Lung microvascular endothelial cell (primary cell): ENCODE results near the gene MLXIP. TPM values are rescaled to one million over a fixed set of nuclear protein-coding genes. Genes with fewer than 3 reads are reported as not detected.
A peak's percentile ranks its signal among the peaks of the same experiment; 100 is the strongest.

Experiments used
- DNase-seq, 2 donors: peaks; one replicate each; pipeline versions ENCODE4 v3.0.0 to v3.0.0-alpha.2; 2010; ENCODE audit warnings: low read depth in 2 of 2
- total RNA-seq: library from RNA; depleted of rRNA; stranded (reverse); fragments of >200 nt; gene quantifications from 2 replicates; pipeline ENCODE4 v1.2.1, GENCODE V29; 2014

The MLXIP gene
- total RNA-seq, 1 donor from 2014 or later = 20.0 TPM

DNA sequence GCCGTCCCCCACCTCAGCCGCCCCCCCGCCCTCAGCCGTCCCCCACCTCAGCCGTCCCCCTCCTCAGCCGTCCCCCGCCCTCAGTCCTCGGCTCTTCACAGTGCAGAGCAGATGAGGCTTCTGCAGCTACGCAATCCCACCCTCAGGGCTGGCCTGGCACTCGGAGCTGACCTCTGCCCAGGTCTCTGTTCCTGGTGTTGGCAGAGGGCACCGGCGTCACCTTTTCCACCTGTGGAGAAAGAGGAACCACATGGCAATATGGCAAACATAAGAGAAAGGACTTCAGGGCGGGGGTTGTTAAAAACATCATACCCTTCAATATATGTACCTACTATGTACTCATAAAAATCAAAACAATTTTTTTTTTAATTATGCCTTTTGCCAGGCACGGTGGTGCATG lies 45.8 kb downstream of the MLXIP start:
- DNase-seq = no peak

DNA sequence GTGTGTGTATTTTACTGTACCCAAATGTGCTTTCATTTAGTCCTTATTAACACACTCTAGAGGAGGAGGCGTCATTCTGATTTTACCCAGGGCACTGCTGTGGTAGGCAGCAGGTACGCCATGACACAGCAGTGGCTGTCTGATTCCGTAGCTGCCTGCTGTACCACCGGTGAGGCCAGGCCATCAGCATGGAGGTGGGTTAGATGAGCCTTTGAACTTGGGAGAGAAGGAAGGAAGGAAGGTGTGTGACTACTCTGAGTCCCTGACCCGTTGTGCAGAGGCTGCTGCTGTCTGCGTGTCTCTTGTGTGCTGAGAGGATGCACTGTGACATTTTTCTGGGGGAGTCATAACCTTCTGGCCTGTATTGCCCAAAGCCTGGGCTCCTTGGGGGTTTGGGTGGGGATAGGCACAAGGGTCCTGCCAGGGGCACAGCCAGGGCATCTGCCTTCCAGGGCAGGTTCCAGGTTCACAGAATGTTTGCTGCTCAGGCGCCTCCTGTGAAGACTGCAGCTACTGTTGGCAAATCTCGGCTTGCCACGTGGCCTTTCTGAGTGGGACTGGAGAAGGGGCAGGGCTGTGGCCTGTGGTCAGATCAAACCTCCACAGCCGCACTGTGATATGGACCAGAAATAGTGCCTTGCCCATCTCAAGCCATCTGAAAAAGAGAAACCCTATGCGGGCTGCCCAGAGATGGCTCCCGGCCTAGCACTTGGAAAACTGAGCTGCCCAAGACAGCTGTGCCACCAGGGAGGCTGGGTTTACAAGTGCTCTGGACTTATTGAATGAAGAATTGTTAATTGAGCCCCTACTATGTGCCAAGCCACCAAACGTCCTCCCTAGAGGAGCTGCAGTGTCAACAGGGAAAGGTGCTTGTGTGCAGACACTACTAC lies 47.1 kb downstream of the MLXIP start:
- DNase-seq = no peak

DNA sequence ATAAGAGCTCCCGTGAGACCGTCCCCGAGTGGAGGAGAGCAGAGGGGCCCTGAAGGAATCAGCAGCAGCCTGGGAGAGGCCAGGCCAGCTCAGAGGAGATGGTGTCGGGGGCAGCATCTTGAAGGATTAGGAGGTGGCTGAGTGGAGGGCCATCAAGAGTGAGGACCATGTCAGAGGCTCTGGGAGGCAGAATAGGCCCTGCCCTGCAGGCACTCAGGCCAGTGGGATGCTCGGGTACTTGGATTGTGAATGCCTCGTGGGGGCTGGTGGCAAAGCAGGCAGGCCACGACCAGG lies 47.7 kb downstream of the MLXIP start:
- no peak for DNase-seq

DNA sequence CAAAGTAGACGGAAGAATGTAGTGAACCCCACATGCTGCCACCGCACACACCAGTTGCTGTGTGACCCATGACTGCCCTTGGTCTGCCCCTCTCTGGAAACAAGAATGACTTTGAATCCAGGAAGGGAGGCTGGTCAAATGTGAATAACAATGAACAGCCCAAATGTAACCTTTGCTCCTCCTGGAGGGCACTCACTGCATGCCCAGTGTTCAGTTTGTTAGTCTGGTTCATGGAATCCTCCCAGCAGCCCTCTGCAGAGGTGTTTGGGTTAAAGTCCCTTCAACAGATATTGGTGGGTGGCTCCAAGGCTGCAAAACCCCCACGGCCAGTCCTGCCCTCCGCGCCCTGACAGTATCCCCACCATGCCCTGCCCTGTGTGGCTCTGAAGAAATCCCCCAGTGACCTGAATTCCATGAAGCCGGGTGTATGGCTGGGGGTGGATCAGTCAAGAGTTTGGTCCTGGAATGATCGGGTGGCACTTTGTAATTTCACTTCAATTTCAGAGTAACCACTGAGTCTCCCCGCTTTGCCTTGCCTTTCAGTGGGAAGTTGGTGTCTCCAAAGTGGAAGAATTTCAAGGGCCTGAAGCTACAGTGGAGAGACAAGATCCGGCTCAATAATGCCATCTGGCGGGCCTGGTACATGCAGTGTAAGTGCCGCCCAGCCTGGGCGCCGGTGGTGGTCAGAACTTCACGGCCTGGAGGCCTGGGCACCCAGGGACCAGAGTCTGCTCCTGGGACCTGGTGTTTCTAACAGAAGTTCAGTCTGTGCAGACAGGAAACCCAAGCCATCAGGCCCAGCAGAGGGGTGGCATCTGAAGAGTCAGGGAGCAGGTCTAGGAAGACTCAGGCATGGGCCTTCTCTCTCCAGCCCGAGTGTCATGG lies 48.4 kb downstream of the MLXIP start:
- DNase-seq = peak in 1 of 2 donors; percentile 44

DNA sequence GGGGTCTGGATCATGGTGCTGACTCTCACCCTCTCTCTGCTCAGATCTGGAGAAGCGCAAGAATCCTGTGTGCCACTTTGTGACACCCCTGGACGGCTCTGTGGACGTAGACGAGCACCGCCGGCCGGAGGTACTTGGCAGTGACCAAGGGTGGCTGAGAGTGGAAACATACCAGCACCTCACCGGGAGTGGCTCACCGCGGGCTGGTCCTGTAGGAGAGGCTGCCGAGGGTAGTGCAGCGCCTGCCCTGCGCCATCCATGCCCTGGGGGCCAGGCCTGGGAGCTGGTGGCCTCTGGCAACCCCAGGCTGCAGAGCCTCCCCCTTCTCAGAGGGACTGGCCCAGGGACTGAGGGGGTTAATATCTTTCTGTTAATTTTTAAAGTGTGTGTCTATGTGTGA lies 49.3 kb downstream of the MLXIP start:
- no peak for DNase-seq

DNA sequence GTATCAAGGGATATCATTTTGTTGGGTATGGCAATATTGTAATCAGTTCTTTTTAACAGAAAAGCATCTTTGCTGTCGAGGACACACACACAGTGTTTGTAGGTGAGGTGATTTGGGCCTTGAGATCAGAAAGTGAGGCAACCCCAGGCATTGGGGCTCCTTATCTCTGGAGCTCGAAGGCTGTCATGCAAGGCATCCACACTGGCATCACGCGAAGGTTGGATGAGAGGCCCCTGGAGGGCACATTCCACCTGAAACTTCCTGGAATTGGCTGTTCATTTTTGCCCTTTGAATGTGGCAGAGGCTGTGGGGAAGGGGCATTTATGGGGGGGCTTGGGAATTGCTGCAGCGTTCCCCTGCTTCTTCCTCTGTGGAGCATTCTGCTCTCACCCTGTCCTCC lies 49.9 kb downstream of the MLXIP start:
- no peak for DNase-seq

DNA sequence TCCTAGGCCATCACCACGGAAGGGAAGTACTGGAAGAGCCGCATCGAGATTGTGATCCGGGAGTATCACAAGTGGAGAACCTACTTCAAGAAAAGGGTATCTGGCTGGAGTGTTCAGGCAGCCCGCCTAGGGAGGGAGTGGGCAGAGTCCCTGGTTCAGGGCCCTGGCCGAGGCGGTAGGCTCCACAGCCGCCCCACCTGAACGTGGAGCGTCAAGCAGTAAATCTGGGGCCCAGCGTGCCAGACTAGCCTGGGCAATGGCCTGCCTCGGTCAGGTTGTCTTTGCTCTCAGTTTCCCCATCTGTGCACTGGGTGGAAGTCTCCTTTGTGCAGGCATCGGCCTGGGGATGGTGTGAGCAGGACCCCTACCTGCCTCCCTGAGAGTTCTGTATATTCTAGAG lies 50.6 kb downstream of the MLXIP start:
- DNase-seq = no peak

DNA sequence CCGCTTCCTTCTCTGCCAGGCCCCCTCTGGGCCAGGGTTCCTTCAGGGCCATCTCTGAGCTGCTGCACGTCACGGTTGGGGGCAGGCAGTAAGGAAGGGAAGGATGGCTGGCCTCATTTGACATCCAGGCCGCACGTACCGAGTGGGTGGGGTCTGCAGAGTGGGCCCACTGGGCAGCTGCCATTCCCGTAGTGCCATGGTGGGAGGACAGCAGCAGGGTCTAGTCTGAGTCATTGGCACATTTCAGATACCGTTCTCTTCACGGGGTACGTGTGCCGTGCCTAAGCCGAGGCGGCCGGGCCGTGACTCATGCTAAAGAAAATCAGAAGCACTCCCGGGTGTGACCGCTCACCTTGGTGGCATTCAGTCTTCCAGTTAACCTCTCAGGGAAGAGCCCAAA lies 51.6 kb downstream of the MLXIP start:
- DNase-seq = peak in 1 of 2 donors; percentile 33

DNA sequence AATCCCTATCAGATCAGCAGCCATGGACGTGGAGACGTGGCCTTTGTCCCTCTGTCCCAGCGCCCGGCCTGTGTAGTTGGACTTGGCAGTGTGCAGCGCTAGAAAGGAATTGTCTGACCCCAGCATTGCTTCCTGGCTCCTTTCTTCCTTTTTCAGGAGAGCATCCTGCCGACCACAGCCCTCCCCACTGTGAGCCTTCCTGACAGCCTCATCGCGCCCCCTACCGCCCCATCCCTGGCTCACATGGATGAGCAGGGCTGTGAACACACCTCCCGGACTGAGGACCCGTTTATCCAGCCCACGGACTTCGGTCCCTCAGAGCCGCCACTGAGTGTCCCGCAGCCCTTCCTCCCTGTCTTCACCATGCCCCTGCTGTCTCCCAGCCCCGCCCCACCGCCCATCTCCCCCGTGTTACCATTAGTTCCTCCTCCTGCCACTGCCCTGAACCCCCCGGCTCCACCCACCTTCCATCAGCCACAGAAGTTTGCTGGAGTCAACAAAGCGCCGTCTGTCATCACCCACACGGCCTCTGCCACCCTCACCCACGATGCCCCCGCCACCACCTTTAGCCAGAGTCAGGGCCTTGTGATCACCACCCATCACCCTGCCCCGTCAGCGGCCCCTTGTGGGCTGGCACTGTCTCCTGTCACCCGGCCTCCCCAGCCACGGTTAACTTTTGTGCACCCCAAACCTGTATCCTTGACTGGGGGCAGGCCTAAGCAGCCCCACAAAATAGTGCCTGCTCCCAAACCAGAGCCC lies 54.8 kb downstream of the MLXIP start:
- peak in 1 of 2 donors; percentile 84 for DNase-seq

DNA sequence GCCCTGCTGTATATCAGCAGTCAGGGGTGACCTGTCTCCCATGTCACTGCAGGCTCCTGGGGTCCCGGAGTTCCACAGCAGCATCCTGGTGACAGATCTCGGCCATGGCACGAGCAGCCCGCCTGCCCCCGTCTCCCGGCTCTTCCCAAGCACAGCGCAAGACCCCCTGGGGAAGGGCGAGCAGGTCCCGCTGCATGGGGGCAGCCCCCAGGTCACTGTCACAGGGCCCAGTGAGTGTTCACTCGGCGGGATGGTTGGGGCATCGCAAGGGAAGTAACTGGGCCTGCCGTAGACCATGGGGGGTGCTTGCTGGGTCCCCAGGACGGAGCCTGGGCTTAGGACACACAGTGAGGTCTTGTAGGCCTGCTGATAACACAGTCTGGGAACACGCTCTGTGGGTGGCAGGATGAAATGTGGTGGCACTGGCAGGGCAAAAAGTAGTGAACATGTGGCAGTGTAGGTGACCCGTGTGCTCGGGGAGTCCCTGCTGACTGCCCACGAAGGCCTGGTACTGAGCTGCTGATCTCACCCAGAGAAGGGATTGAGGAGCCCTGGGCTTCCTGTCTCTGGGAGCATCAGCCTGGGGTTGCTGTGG lies 57.0 kb downstream of the MLXIP start:
- no peak for DNase-seq

DNA sequence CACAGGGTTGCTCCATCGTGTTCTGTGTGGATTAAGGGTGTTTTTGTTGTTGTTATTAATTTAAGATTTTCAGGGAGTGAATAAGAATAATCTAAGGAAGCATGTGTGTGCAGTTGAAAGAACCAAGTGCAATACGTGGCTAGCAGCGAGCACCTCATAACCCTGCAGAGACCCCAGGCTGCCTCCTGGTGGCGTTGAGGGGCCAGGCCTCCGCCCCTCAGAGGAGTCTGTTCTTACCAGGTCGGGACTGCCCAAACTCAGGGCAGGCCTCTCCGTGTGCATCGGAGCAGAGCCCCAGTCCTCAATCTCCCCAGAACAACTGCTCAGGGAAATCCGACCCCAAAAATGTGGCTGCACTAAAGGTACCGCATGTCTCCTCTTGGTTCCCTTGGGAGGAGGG lies 58.7 kb downstream of the MLXIP start:
- no peak for DNase-seq

DNA sequence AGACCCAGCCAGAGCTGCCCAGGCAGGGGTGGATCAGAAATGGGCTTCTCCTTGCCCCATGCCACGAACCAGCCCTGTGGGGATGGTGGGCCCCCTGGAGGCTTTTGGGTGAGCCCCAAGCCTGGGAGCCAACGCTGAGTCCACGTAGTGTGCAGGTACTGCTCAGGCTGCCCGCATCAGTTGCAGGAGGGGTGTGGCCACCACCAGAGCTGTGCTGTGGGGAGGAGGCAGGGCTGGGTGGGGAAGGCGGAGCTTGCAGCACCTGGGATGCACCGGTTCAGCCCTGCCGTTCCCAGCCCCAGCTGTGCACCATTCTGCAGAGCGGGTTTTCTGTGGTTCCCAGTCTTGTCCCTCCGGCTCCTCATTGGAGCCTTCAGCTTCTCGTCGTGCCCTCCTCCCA lies 59.1 kb downstream of the MLXIP start:
- DNase-seq = no peak

DNA sequence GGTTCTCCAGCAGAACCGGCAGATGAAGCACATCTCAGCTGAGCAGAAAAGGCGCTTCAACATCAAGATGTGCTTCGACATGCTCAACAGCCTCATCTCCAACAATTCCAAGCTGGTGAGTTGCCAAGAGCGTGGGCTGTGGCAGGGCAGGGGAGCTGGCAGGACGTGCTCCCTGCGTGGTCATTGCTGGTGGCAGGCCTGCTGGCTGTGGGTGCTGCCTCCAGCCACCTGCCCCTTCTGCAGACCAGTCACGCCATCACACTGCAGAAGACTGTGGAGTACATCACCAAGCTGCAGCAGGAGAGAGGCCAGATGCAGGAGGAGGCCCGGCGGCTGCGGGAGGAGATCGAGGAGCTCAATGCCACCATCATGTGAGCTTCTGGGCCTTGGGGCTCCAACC lies 59.6 kb downstream of the MLXIP start:
- no peak for DNase-seq

DNA sequence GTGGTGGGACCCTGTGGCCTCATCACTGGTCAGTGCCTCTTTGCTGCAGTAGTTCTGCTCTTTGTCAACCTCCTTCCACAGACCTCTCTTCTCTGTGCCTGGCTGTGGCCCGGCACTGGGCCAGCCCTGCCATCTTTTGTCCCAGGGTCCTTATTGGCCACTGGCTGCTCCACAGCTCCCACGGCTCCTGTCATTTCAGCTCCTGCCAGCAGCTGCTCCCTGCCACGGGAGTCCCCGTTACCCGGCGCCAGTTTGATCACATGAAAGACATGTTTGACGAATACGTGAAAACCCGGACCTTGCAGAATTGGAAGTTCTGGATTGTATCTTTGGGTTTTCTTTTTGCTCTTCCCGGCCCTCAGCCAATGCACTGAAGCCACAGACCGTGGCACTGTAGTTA lies 60.1 kb downstream of the MLXIP start:
- DNase-seq = no peak

DNA sequence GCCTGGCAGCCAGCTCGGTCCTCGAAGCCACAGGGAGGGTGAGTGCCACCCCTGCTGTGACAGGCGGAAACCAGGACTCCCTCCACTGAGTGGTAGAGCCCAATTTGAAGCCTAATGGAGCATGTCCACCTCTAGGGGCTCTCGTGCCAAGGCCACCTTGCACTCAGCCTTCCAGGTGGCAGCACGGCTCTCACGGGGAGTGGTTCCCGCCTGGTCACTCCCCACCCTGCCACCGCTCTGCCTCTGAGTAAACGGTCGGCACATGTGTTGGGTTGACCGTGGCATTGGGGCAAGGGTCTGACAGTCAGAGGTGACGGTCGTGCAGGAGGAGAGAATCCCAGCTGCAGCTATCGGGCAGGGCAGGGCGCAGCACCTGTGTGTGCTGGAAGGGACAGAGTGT lies 60.7 kb downstream of the MLXIP start:
- no peak for DNase-seq

DNA sequence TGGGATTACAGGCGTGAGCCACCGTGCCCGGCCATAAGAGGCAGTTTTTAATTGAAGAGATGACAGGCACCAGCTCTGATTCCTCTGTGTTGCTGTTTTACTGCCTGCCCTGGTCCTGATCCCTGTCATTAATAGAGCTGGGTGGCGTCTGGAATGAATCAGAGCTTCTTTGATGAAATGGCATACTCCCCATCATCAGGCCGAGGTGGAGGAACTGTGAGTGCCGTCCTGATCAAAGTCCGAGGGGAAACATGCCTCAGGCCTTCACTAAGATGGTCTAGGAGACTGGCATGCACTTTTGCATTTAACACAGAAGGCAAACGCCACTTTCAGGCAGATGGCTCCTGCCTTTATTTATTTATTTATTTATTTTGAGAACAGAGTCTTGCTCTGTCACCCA lies 61.4 kb downstream of the MLXIP start:
- no peak for DNase-seq

DNA sequence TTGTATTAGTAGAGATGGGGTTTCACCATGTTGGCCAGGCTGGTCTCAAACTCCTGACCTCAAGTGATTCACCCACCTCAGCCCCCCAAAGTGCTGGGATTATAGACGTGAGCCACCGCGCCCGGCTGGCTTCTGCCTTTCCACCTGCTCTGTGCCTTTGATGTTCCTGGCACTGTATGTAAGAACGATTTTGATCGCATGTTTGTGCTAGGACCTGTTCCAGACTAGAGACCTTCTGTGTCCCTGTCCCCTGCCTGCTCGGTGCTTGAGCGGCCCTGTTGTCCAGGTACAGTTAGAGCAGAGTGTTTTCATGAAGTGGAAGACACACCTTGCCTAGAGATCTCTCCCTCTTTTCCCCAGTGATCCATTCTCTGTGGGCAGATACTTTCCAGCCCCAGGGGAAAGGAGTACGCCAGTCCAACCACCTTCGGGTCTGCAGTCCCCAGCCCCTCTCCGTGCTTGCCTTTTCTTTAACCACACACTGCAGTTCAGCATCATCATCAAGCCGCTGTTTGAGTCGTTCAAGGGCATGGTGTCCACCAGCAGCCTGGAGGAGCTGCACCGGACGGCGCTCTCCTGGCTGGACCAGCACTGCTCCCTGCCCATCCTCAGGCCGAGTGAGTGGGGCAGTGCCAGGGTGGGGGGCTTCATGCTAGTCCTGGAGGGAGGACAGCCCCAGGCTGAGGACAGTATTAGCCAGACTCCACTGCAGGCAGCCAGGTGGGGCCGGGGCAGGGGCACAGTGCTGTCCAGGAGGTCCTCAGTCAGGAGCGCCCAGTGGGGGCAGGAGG lies 62.1 kb downstream of the MLXIP start:
- no peak for DNase-seq

DNA sequence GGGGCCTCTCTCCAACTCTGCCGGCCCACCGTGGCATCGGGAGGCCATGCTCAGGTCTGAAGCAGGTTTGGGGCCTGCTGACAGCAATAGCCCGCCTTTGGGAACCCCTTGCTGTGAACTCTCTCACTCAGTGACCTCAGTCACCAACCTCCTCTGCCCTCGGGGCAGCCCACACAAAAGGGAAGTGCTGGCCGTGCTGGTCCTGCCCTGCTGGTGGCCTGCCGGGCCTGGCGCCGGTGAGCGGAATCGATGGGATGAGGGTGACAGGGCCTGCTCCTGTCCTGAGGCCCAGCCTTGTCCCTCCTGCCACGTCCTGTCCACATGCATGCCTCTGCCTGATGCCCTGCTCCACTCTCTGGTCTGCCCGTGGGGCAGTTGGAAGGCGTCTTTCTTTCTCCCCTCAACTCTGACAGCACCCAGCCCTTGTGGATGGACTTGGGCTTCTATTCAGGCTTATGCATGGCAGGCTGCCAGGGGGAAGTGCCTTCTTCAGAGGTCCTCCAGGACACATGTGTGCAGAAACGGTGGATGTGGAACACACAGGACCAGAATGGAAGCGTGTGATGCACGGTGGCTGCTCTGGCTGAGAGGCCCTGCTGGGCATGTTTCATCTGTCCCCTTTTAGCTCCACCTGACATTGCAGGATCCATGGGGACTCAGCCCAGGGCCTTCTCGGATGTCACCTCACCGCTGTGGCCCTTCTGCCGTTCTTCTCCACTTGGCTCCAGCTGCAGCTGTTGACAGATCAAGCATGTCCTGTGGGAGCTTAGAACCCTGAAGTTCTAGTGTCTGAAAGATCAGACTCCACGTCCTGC lies 63.6 kb downstream of the MLXIP start:
- no peak for DNase-seq

DNA sequence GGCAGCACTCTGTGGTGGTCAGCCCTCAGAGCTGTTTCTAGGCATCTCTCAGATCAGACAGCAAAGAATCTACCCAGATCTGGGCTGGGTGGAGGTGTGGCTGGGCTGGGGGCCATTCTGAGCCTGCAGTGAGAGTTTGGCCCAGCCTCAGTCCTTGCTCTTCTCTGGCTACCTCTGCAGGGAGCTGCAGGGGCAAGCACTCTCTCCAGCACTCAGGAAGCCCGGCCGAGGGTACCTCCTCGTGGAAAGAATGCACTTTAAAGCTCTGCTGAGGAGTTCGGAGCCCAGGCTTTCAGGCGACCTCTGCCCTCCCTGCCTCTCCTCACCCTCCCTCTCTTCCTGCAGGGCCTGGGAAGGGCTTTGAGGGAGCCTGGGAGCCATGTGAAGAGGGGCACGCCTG lies 64.3 kb downstream of the MLXIP start:
- peak in 1 of 2 donors; percentile 20 for DNase-seq

DNA sequence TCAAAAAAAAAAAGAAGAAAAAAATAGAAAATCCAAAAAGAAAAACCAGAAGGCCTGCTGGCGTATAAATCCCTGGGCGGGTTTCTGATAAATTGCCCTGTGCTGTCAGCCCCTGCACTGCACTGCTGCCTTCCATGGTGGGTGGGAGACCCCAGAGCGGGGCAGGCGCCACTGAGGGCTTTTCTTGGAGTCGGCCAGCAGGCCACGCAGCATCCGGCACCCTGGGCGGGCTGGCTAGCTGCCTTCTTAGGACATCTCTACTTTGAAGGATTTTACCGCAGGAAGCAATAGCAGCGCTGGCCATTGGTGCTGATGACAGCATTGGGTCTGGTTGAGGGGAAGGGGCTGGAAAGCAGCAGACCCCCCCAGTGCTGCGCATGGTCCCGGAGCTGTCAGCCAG lies 66.3 kb downstream of the MLXIP start:
- DNase-seq = no peak
